VCaP (cell line): ENCODE measurements around the gene TERC.
"Not testable (repeated sequence)": the region's sequence is repeated elsewhere in the genome, so short reads cannot be mapped to it uniquely, and the experiment has no call there.

Experiments
- H3K27ac ChIP-seq: fragments of 450-650 bp; 2 replicates; pipeline ENCODE4 v1.5.1; 2017
- CTCF ChIP-seq: fragments of 450-650 bp; conservative IDR thresholded peaks from 2 replicates; pipeline ENCODE4 v1.5.1; 2017; ENCODE audit warnings: mild to moderate bottlenecking, moderate library complexity

Gene TERC

DNA sequence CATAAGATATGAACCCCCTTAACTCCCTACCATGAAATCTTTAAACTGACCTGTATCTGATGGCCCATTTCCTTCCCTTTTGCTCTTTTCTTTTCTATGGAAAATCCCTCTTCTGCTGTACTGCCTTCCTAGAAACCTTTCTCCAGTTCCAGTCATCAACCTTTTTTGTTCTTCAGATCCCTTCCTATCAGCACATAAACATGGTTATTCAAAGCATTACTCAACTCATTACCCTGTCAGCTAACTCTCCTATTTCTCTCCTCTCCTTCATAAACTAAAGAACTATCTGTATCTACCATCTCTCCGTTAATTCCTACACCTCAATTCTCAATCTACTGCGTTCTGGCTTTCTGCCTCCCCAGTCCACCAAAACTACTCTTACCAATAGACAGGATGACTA is 13.0 kb downstream of the TERC start:
- no peak for TF ChIP-seq CTCF
- H3K27ac ChIP-seq, result no peak overlapping the region

GRCh38 chr3:169750665-169751064 is 14.2 kb downstream of the TERC start:
- TF ChIP-seq CTCF, result no peak
- H3K27ac ChIP-seq, result no peak overlapping the region

DNA sequence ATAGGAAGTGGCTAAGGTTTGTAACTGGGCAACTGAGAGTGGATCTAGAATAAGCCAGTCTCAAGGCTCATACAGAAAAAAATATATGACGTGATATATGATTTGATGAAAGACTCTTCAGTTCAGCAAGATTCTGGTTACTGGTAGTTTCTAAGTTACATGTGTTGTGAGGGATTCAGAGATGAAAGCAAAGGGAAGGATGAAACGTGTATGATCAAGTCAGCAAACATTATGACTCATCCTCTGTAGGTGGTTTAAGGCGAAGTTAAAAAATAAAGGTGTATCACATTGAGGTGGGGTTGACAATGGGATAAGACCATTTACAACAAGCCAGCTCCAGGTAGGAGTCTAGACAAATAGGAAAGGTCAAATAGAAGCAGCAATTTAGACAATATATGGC is 16.2 kb downstream of the TERC start:
- no peak overlapping the region for H3K27ac ChIP-seq
- TF ChIP-seq CTCF, result no peak

DNA sequence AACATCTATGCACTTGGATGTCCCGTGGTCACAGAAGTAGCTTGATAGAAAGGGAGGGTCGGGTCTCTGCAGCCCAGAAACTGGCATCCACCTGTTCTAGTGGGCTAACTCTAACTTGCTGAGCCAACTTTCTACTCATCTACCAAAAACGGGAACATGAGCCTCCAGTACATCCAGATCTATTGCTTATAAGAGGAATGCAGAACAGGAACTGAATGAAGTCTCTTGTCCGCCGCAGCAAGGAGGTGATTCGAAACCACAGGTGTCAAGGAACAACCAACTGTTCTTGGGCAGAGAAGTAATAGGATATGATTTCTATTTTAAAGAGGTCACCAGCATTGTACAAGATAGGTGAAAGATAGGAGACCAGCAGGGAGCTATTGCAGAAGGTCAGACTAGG is 17.9 kb downstream of the TERC start:
- H3K27ac ChIP-seq, result no peak overlapping the region
- no peak for TF ChIP-seq CTCF

DNA sequence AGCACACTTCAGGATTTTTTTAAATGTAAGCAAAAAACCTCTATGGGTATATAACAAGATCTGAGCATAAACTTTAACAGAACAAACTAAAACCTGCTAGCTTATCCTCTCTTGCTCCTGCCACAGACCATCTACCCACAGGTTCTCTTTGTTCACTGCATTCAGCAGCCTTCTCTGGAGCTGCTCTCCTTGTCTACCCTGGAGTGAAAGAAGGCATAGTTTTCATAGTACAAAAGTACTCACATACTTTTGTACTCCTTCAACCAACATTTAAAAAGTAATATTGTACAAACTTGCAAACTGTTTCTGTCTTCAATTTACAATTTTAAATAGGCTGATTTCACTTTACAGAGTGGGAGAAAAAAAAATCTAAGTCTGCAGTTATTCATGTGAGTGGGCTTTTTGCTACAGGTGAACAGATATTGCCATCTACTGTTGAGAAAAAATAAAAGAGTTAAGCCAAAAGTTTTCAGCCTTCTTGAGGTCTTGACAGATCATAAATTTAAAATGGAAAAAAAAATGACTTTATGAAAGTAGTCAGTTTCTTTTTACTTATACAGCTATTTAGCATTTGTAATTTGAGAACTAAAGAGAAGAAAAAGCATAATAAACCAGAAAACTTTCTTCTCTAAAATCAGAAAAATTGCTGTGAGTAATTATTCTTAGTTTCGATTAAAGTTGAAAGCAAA is 20.4 kb downstream of the TERC start:
- peak; percentile 82 for TF ChIP-seq CTCF
- no peak overlapping the region for H3K27ac ChIP-seq

- H3K27ac ChIP-seq, result no peak overlapping the region
- TF ChIP-seq CTCF, result no peak
Observed at GRCh38 chr3:169739067-169739466, 25.8 kb downstream of the TERC start.

- not testable (repeated sequence) for H3K27ac ChIP-seq
Observed at GRCh38 chr3:169731857-169732256, 33.0 kb downstream of the TERC start.

DNA sequence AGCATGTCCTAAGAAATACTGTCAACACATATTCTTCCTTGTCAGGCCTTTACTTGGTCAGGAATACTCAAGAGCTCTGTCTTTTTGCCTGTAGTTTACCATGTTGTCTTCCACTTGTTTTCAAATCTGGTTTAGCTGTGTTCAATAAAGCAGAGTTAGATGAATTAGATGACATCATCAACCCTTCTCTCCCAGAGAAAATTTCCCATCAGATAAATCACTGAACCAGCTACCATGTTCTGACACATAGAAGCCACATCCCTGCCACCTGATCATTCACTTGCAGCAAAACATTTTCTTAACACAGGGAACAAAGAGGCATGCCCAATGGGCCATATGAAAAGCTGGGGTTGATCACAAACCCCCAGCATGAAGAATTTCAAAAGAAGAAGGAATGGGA is 42.1 kb downstream of the TERC start:
- no peak for TF ChIP-seq CTCF
- no peak overlapping the region for H3K27ac ChIP-seq

GRCh38 chr3:169718415-169718814 is 46.4 kb downstream of the TERC start:
- not testable (repeated sequence) for H3K27ac ChIP-seq
